ENCODE results near the gene CEP104.
A peak's percentile ranks its signal among the peaks of the same experiment; 100 is the strongest.

CEP104 gene

GRCh38 chr1:3894626-3895278, 37.7 kb upstream of the CEP104 start:
- peaks cover 0 to 14% (median 4%) of the 10 kb centered on the region in 5 donors for H3K9me3 ChIP-seq (ENCODE audit: control insufficient read depth in 5 of 5, low read length in 5 of 5)
- H3K27ac ChIP-seq (ENCODE audit: low read depth, low read length), result no peak overlapping the region
- no peak overlapping the region for H3K4me3 ChIP-seq (ENCODE audit: low read depth in 1 of 5, low read length in 5 of 5)
- H3K9ac ChIP-seq (ENCODE audit: low read length in 5 of 5), result no peak overlapping the region
- H3K27me3 ChIP-seq (ENCODE audit: control insufficient read depth in 5 of 5, insufficient read depth in 4 of 5, low read length in 5 of 5), result no peaks in the 10 kb centered on the region
- H3K36me3 ChIP-seq (ENCODE audit: control insufficient read depth in 5 of 5, insufficient read depth in 5 of 5, low read length in 5 of 5), result peaks cover 0 to 36% (median 22%) of the 10 kb centered on the region in 5 donors
- H3K4me1 ChIP-seq (ENCODE audit: control insufficient read depth in 5 of 5, insufficient read depth in 5 of 5, low read length in 5 of 5), result peaks cover 3 to 19% (median 16%) of the 10 kb centered on the region in 5 donors

- Histone ChIP-seq H3K4me3 (ENCODE audit: low read depth in 1 of 5, low read length in 5 of 5) (no peak overlapping the region), H3K4me1 (ENCODE audit: control insufficient read depth in 5 of 5, insufficient read depth in 5 of 5, low read length in 5 of 5) (peaks cover 1 to 12% (median 7%) of the 10 kb centered on the region in 5 donors), H3K36me3 (ENCODE audit: control insufficient read depth in 5 of 5, insufficient read depth in 5 of 5, low read length in 5 of 5) (peaks cover 0 to 51% (median 33%) of the 10 kb centered on the region in 5 donors), H3K27ac (ENCODE audit: low read depth, low read length) (no peak overlapping the region), H3K9ac (ENCODE audit: low read length in 5 of 5) (no peak overlapping the region), H3K27me3 (ENCODE audit: control insufficient read depth in 5 of 5, insufficient read depth in 4 of 5, low read length in 5 of 5) (no peaks in the 10 kb centered on the region), H3K9me3 (ENCODE audit: control insufficient read depth in 5 of 5, low read length in 5 of 5) (peaks cover 0 to 10% (median 4%) of the 10 kb centered on the region in 5 donors)
Measured at GRCh38 chr1:3893190-3893589, 36.2 kb upstream of the CEP104 start.

- Histone ChIP-seq H3K9me3 (ENCODE audit: control insufficient read depth in 5 of 5, low read length in 5 of 5) (peaks cover 0 to 6% (median under 1%) of the 10 kb centered on the region in 5 donors), H3K4me3 (ENCODE audit: low read depth in 1 of 5, low read length in 5 of 5) (no peak overlapping the region), H3K9ac (ENCODE audit: low read length in 5 of 5) (peak overlapping the region in 1 of 5 donors; percentile 7), H3K4me1 (ENCODE audit: control insufficient read depth in 5 of 5, insufficient read depth in 5 of 5, low read length in 5 of 5) (peaks cover 1 to 12% (median 7%) of the 10 kb centered on the region in 5 donors), H3K36me3 (ENCODE audit: control insufficient read depth in 5 of 5, insufficient read depth in 5 of 5, low read length in 5 of 5) (peaks cover 4 to 56% (median 35%) of the 10 kb centered on the region in 5 donors), H3K27me3 (ENCODE audit: control insufficient read depth in 5 of 5, insufficient read depth in 4 of 5, low read length in 5 of 5) (no peaks in the 10 kb centered on the region), H3K27ac (ENCODE audit: low read depth, low read length) (no peak overlapping the region)
Measured at GRCh38 chr1:3892748-3893147, 35.7 kb upstream of the CEP104 start.

GRCh38 chr1:3891329-3891865, 34.4 kb upstream of the CEP104 start:
- no peaks in the 10 kb centered on the region for H3K27me3 ChIP-seq (ENCODE audit: control insufficient read depth in 5 of 5, insufficient read depth in 4 of 5, low read length in 5 of 5)
- H3K9me3 ChIP-seq (ENCODE audit: control insufficient read depth in 5 of 5, low read length in 5 of 5), result no peaks in the 10 kb centered on the region
- peaks cover 1 to 12% (median 7%) of the 10 kb centered on the region in 5 donors for H3K4me1 ChIP-seq (ENCODE audit: control insufficient read depth in 5 of 5, insufficient read depth in 5 of 5, low read length in 5 of 5)
- H3K9ac ChIP-seq (ENCODE audit: low read length in 5 of 5), result no peak overlapping the region
- H3K36me3 ChIP-seq (ENCODE audit: control insufficient read depth in 5 of 5, insufficient read depth in 5 of 5, low read length in 5 of 5), result peaks cover 4 to 64% (median 41%) of the 10 kb centered on the region in 5 donors
- H3K4me3 ChIP-seq (ENCODE audit: low read depth in 1 of 5, low read length in 5 of 5), result no peak overlapping the region
- no peak overlapping the region for H3K27ac ChIP-seq (ENCODE audit: low read depth, low read length)

- no peak overlapping the region for H3K27ac ChIP-seq (ENCODE audit: low read depth, low read length)
- H3K9ac ChIP-seq (ENCODE audit: low read length in 5 of 5), result no peak overlapping the region
- H3K27me3 ChIP-seq (ENCODE audit: control insufficient read depth in 5 of 5, insufficient read depth in 4 of 5, low read length in 5 of 5), result no peaks in the 10 kb centered on the region
- H3K4me3 ChIP-seq (ENCODE audit: low read depth in 1 of 5, low read length in 5 of 5), result no peak overlapping the region
- peaks cover 4 to 68% (median 49%) of the 10 kb centered on the region in 5 donors for H3K36me3 ChIP-seq (ENCODE audit: control insufficient read depth in 5 of 5, insufficient read depth in 5 of 5, low read length in 5 of 5)
- no peaks in the 10 kb centered on the region for H3K9me3 ChIP-seq (ENCODE audit: control insufficient read depth in 5 of 5, low read length in 5 of 5)
- peaks cover 1 to 12% (median 7%) of the 10 kb centered on the region in 5 donors for H3K4me1 ChIP-seq (ENCODE audit: control insufficient read depth in 5 of 5, insufficient read depth in 5 of 5, low read length in 5 of 5)
Measured at GRCh38 chr1:3890389-3891328, 33.6 kb upstream of the CEP104 start.

GRCh38 chr1:3889936-3890335, 32.9 kb upstream of the CEP104 start:
- Histone ChIP-seq H3K27ac (ENCODE audit: low read depth, low read length) (no peak overlapping the region), H3K4me1 (ENCODE audit: control insufficient read depth in 5 of 5, insufficient read depth in 5 of 5, low read length in 5 of 5) (peaks cover 1 to 12% (median 7%) of the 10 kb centered on the region in 5 donors), H3K36me3 (ENCODE audit: control insufficient read depth in 5 of 5, insufficient read depth in 5 of 5, low read length in 5 of 5) (peaks cover 4 to 67% (median 49%) of the 10 kb centered on the region in 5 donors), H3K4me3 (ENCODE audit: low read depth in 1 of 5, low read length in 5 of 5) (no peak overlapping the region), H3K9ac (ENCODE audit: low read length in 5 of 5) (no peak overlapping the region), H3K9me3 (ENCODE audit: control insufficient read depth in 5 of 5, low read length in 5 of 5) (no peaks in the 10 kb centered on the region), H3K27me3 (ENCODE audit: control insufficient read depth in 5 of 5, insufficient read depth in 4 of 5, low read length in 5 of 5) (no peaks in the 10 kb centered on the region)

- no peak overlapping the region for H3K4me3 ChIP-seq (ENCODE audit: low read depth in 1 of 5, low read length in 5 of 5)
- no peak overlapping the region for H3K9ac ChIP-seq (ENCODE audit: low read length in 5 of 5)
- no peaks in the 10 kb centered on the region for H3K27me3 ChIP-seq (ENCODE audit: control insufficient read depth in 5 of 5, insufficient read depth in 4 of 5, low read length in 5 of 5)
- peaks cover 4 to 80% (median 57%) of the 10 kb centered on the region in 5 donors for H3K36me3 ChIP-seq (ENCODE audit: control insufficient read depth in 5 of 5, insufficient read depth in 5 of 5, low read length in 5 of 5)
- no peaks in the 10 kb centered on the region for H3K9me3 ChIP-seq (ENCODE audit: control insufficient read depth in 5 of 5, low read length in 5 of 5)
- H3K27ac ChIP-seq (ENCODE audit: low read depth, low read length), result no peak overlapping the region
- peaks cover 1 to 12% (median 7%) of the 10 kb centered on the region in 5 donors for H3K4me1 ChIP-seq (ENCODE audit: control insufficient read depth in 5 of 5, insufficient read depth in 5 of 5, low read length in 5 of 5)
Measured at GRCh38 chr1:3888301-3888700, 31.3 kb upstream of the CEP104 start.

- no peaks in the 10 kb centered on the region for H3K9me3 ChIP-seq (ENCODE audit: control insufficient read depth in 5 of 5, low read length in 5 of 5)
- H3K27me3 ChIP-seq (ENCODE audit: control insufficient read depth in 5 of 5, insufficient read depth in 4 of 5, low read length in 5 of 5), result no peaks in the 10 kb centered on the region
- H3K36me3 ChIP-seq (ENCODE audit: control insufficient read depth in 5 of 5, insufficient read depth in 5 of 5, low read length in 5 of 5), result peaks cover 4 to 84% (median 57%) of the 10 kb centered on the region in 5 donors
- no peak overlapping the region for H3K4me3 ChIP-seq (ENCODE audit: low read depth in 1 of 5, low read length in 5 of 5)
- H3K4me1 ChIP-seq (ENCODE audit: control insufficient read depth in 5 of 5, insufficient read depth in 5 of 5, low read length in 5 of 5), result peaks cover 0 to 8% (median 1%) of the 10 kb centered on the region in 5 donors
- H3K27ac ChIP-seq (ENCODE audit: low read depth, low read length), result no peak overlapping the region
- no peak overlapping the region for H3K9ac ChIP-seq (ENCODE audit: low read length in 5 of 5)
Measured at GRCh38 chr1:3886691-3887090, 29.7 kb upstream of the CEP104 start.

- H3K27ac ChIP-seq (ENCODE audit: low read depth, low read length), result no peak overlapping the region
- no peaks in the 10 kb centered on the region for H3K9me3 ChIP-seq (ENCODE audit: control insufficient read depth in 5 of 5, low read length in 5 of 5)
- no peak overlapping the region for H3K9ac ChIP-seq (ENCODE audit: low read length in 5 of 5)
- H3K4me3 ChIP-seq (ENCODE audit: low read depth in 1 of 5, low read length in 5 of 5), result no peak overlapping the region
- H3K27me3 ChIP-seq (ENCODE audit: control insufficient read depth in 5 of 5, insufficient read depth in 4 of 5, low read length in 5 of 5), result no peaks in the 10 kb centered on the region
- H3K36me3 ChIP-seq (ENCODE audit: control insufficient read depth in 5 of 5, insufficient read depth in 5 of 5, low read length in 5 of 5), result peaks cover 4 to 82% (median 55%) of the 10 kb centered on the region in 5 donors
- H3K4me1 ChIP-seq (ENCODE audit: control insufficient read depth in 5 of 5, insufficient read depth in 5 of 5, low read length in 5 of 5), result peaks cover 0 to 4% (median 0%) of the 10 kb centered on the region in 5 donors
Measured at GRCh38 chr1:3886106-3886670, 29.2 kb upstream of the CEP104 start.
